Putamen (tissue), 1 donor: ENCODE data around the gene YPEL1.
A peak's percentile ranks its signal among the peaks of the same experiment; 100 is the strongest.
"Not testable (repeated sequence)": the region's sequence is repeated elsewhere in the genome, so short reads cannot be mapped to it uniquely, and the experiment has no call there.

Source experiments
- DNase-seq: peaks from one replicate; pipeline ENCODE4 v3.0.0-alpha.2; 2016; ENCODE audit warnings: low spot score

YPEL1 gene

GRCh38 chr22:21721195-21721852 is 14.3 kb downstream of the YPEL1 start:
- not testable (repeated sequence) for DNase-seq

GRCh38 chr22:21720191-21720859 is 15.3 kb downstream of the YPEL1 start:
- not testable (repeated sequence) for DNase-seq

- DNase-seq = no peak
These were observed 16.6 kb downstream of the YPEL1 start for GRCh38 chr22:21719024-21719423.

GRCh38 chr22:21718499-21718898 is 17.1 kb downstream of the YPEL1 start:
- no peak for DNase-seq

GRCh38 chr22:21716395-21717122 is 19.0 kb downstream of the YPEL1 start:
- DNase-seq = not testable (repeated sequence)

- DNase-seq = no peak
These were observed 20.8 kb downstream of the YPEL1 start for GRCh38 chr22:21714786-21715185.

- DNase-seq = no peak
These were observed 21.4 kb downstream of the YPEL1 start for GRCh38 chr22:21714059-21714770.

- no peak for DNase-seq
These were observed 22.1 kb downstream of the YPEL1 start for GRCh38 chr22:21713428-21714058.

- peak; percentile 77 for DNase-seq
These were observed 22.7 kb downstream of the YPEL1 start for GRCh38 chr22:21712751-21713427.

- no peak for DNase-seq
These were observed 23.7 kb downstream of the YPEL1 start for GRCh38 chr22:21711851-21712250.

- no peak for DNase-seq
These were observed 25.4 kb downstream of the YPEL1 start for GRCh38 chr22:21710156-21710555.

GRCh38 chr22:21709688-21710087 is 25.9 kb downstream of the YPEL1 start:
- no peak for DNase-seq

GRCh38 chr22:21708960-21709359 is 26.6 kb downstream of the YPEL1 start:
- no peak for DNase-seq

- no peak for DNase-seq
These were observed 27.9 kb downstream of the YPEL1 start for GRCh38 chr22:21707677-21708076.

- DNase-seq = no peak
These were observed 31.8 kb downstream of the YPEL1 start for GRCh38 chr22:21703684-21704316.

GRCh38 chr22:21702700-21703683 is 32.6 kb downstream of the YPEL1 start:
- DNase-seq = no peak

- no peak for DNase-seq
These were observed 33.5 kb downstream of the YPEL1 start for GRCh38 chr22:21702094-21702493.

GRCh38 chr22:21701384-21701971 is 34.1 kb downstream of the YPEL1 start:
- no peak for DNase-seq

GRCh38 chr22:21700822-21701221 is 34.8 kb downstream of the YPEL1 start:
- no peak for DNase-seq
